ENCODE results near the gene ST3GAL3. TPM values are rescaled to one million over a fixed set of nuclear protein-coding genes. Genes with fewer than 3 reads are reported as not detected.
A peak's percentile ranks its signal among the peaks of the same experiment; 100 is the strongest.

ST3GAL3 gene
- polyA plus RNA-seq, 2 donors, result 3.6 to 4.5 TPM

DNA sequence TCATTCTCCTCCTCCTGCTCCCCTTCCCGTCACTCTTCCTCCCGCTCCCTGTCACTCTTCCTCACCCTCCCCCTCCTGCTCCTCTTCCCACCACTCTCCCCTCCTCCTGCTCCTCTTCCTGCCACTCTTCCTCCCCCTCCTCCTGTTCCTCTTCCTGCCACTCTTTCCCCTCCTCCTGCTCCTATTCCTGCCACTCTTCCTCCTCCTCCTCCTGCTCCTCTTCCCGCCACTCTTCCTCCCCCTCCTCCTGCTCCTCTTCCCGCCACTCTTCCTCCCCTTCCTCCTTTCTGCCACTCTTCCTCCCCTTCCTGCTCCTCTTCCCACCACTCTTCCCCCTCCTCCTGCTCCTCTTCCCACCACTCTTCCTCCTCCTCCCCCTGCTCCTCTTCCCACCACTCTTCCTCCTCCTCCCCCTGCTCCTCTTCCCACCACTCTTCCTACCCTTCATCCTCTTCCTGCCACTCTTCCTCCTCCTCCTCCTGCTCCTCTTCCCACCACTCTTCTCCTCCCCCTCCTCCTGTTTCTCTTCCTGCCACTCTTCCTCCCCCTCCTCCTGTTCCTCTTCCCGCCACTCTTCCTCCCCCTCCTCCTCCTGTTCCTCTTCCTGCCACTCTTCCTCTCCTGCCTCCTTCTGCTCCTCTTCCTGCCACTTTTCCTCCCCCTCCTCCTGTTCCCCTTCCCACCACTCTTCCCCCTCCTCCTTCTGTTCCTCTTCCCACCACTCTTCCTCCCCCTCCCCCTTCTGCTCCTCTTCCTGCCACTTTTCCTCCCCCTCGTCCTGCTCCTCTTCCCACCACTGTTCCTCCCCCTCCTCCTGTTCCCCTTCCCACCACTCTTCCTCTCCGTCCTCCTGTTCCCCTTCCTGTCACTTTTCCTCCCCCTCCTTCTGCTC, 197.6 kb downstream of the ST3GAL3 start:
- 57 to 60% methylated on average over 7 of the region's 7 CpGs for WGBS, 2 donors
- peaks cover 0 to 2% of the 10 kb centered on the region in 2 donors for H3K9me3 ChIP-seq (ENCODE audit: control insufficient read depth in 2 of 2, insufficient read depth in 1 of 2, low read depth in 1 of 2, low read length in 1 of 2)
- no peak overlapping the region for H3K27ac ChIP-seq (ENCODE audit: low read depth in 2 of 2, low read length in 1 of 2)
- no peak overlapping the region for H3K4me3 ChIP-seq (ENCODE audit: low read depth in 1 of 2, low read length in 2 of 2)
- no peaks in the 10 kb centered on the region for H3K27me3 ChIP-seq (ENCODE audit: control insufficient read depth in 1 of 2, insufficient read depth in 2 of 2, low read length in 2 of 2)
- H3K4me1 ChIP-seq (ENCODE audit: control insufficient read depth in 2 of 2, insufficient read depth in 2 of 2, low read length in 1 of 2), result peaks cover 3 to 12% of the 10 kb centered on the region in 2 donors
- no peaks in the 10 kb centered on the region for H3K36me3 ChIP-seq (ENCODE audit: control insufficient read depth in 2 of 2, insufficient read depth in 2 of 2, low read length in 1 of 2)

DNA sequence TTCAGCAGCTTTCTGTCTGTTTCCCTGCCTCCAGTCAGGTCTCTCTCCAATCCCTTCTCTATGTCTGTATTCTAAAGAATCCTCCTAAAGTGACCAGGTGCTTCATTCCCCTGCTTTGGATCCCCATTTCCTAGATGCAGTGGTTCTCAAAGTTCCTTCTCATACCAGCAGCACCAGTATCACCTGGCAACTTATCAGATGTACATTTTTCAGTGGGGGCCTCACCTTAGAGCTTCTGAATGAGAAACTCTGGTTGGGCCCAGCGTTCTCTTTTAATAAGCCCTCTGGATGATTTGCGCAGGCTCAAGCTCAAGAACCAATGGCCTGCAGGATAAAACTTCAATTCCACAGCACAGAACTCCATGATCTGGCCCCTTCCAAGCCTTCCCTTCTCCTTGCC, 200.9 kb downstream of the ST3GAL3 start:
- Histone ChIP-seq H3K9me3 (ENCODE audit: control insufficient read depth in 2 of 2, insufficient read depth in 1 of 2, low read depth in 1 of 2, low read length in 1 of 2) (peaks cover 0 to 2% of the 10 kb centered on the region in 2 donors), H3K27me3 (ENCODE audit: control insufficient read depth in 1 of 2, insufficient read depth in 2 of 2, low read length in 2 of 2) (no peaks in the 10 kb centered on the region), H3K4me3 (ENCODE audit: low read depth in 1 of 2, low read length in 2 of 2) (no peak overlapping the region), H3K4me1 (ENCODE audit: control insufficient read depth in 2 of 2, insufficient read depth in 2 of 2, low read length in 1 of 2) (peaks cover 0 to 4% of the 10 kb centered on the region in 2 donors), H3K36me3 (ENCODE audit: control insufficient read depth in 2 of 2, insufficient read depth in 2 of 2, low read length in 1 of 2) (no peaks in the 10 kb centered on the region), H3K27ac (ENCODE audit: low read depth in 2 of 2, low read length in 1 of 2) (no peak overlapping the region)
- WGBS, 2 donors, result 96 to 98% methylated on average over 2 of the region's 2 CpGs

GRCh38 chr1:43908858-43909257, 201.5 kb downstream of the ST3GAL3 start:
- Histone ChIP-seq H3K4me3 (ENCODE audit: low read depth in 1 of 2, low read length in 2 of 2) (no peak overlapping the region), H3K4me1 (ENCODE audit: control insufficient read depth in 2 of 2, insufficient read depth in 2 of 2, low read length in 1 of 2) (peaks cover 0 to 4% of the 10 kb centered on the region in 2 donors), H3K9me3 (ENCODE audit: control insufficient read depth in 2 of 2, insufficient read depth in 1 of 2, low read depth in 1 of 2, low read length in 1 of 2) (peaks cover 0 to 2% of the 10 kb centered on the region in 2 donors), H3K36me3 (ENCODE audit: control insufficient read depth in 2 of 2, insufficient read depth in 2 of 2, low read length in 1 of 2) (no peaks in the 10 kb centered on the region), H3K27ac (ENCODE audit: low read depth in 2 of 2, low read length in 1 of 2) (no peak overlapping the region), H3K27me3 (ENCODE audit: control insufficient read depth in 1 of 2, insufficient read depth in 2 of 2, low read length in 2 of 2) (no peaks in the 10 kb centered on the region)
- WGBS, 2 donors, result 86 to 93% methylated on average over 5 of the region's 5 CpGs

GRCh38 chr1:43910343-43910742, 203.0 kb downstream of the ST3GAL3 start:
- WGBS, 2 donors, result 95 to 100% methylated on average over 1 of the region's 1 CpG
- Histone ChIP-seq H3K4me1 (ENCODE audit: control insufficient read depth in 2 of 2, insufficient read depth in 2 of 2, low read length in 1 of 2) (peaks cover 4 to 8% of the 10 kb centered on the region in 2 donors), H3K27ac (ENCODE audit: low read depth in 2 of 2, low read length in 1 of 2) (no peak overlapping the region), H3K27me3 (ENCODE audit: control insufficient read depth in 1 of 2, insufficient read depth in 2 of 2, low read length in 2 of 2) (no peaks in the 10 kb centered on the region), H3K36me3 (ENCODE audit: control insufficient read depth in 2 of 2, insufficient read depth in 2 of 2, low read length in 1 of 2) (no peaks in the 10 kb centered on the region), H3K4me3 (ENCODE audit: low read depth in 1 of 2, low read length in 2 of 2) (no peak overlapping the region), H3K9me3 (ENCODE audit: control insufficient read depth in 2 of 2, insufficient read depth in 1 of 2, low read depth in 1 of 2, low read length in 1 of 2) (peaks cover 0 to 2% of the 10 kb centered on the region in 2 donors)

DNA sequence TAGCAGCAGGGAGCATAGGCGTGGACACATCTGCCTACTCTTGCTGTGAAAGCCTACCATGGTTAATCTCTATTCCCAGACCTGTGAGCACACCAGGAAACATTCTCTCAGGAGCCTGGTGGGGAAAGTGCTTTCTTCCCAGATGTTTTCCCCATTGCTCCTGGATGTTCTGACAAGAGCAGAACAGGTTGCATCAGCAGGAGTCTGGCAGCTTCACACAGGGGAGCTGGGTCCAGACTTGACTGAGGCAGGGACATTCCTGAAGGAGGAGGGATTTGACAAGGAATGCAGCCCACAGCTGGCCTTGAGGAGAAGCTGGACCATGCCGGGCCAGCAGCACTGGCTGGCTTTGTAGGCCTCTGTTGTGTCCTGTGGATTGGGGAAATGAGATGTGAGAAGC, 205.3 kb downstream of the ST3GAL3 start:
- H3K4me1 ChIP-seq (ENCODE audit: control insufficient read depth in 2 of 2, insufficient read depth in 2 of 2, low read length in 1 of 2), result peaks cover 4 to 10% of the 10 kb centered on the region in 2 donors
- H3K4me3 ChIP-seq (ENCODE audit: low read depth in 1 of 2, low read length in 2 of 2), result no peak overlapping the region
- no peaks in the 10 kb centered on the region for H3K27me3 ChIP-seq (ENCODE audit: control insufficient read depth in 1 of 2, insufficient read depth in 2 of 2, low read length in 2 of 2)
- 40 to 61% methylated on average over 2 of the region's 2 CpGs for WGBS, 2 donors
- H3K27ac ChIP-seq (ENCODE audit: low read depth in 2 of 2, low read length in 1 of 2), result peak overlapping the region; percentile 55 to 66
- no peaks in the 10 kb centered on the region for H3K36me3 ChIP-seq (ENCODE audit: control insufficient read depth in 2 of 2, insufficient read depth in 2 of 2, low read length in 1 of 2)
- H3K9me3 ChIP-seq (ENCODE audit: control insufficient read depth in 2 of 2, insufficient read depth in 1 of 2, low read depth in 1 of 2, low read length in 1 of 2), result no peaks in the 10 kb centered on the region

GRCh38 chr1:43913051-43913501, 205.7 kb downstream of the ST3GAL3 start:
- Histone ChIP-seq H3K4me1 (ENCODE audit: control insufficient read depth in 2 of 2, insufficient read depth in 2 of 2, low read length in 1 of 2) (peaks cover 4 to 10% of the 10 kb centered on the region in 2 donors), H3K36me3 (ENCODE audit: control insufficient read depth in 2 of 2, insufficient read depth in 2 of 2, low read length in 1 of 2) (no peaks in the 10 kb centered on the region), H3K27ac (ENCODE audit: low read depth in 2 of 2, low read length in 1 of 2) (peak overlapping the region; percentile 55 to 66), H3K27me3 (ENCODE audit: control insufficient read depth in 1 of 2, insufficient read depth in 2 of 2, low read length in 2 of 2) (no peaks in the 10 kb centered on the region), H3K9me3 (ENCODE audit: control insufficient read depth in 2 of 2, insufficient read depth in 1 of 2, low read depth in 1 of 2, low read length in 1 of 2) (no peaks in the 10 kb centered on the region), H3K4me3 (ENCODE audit: low read depth in 1 of 2, low read length in 2 of 2) (no peak overlapping the region)
- 31 to 62% methylated on average over 7 of the region's 7 CpGs for WGBS, 2 donors

DNA sequence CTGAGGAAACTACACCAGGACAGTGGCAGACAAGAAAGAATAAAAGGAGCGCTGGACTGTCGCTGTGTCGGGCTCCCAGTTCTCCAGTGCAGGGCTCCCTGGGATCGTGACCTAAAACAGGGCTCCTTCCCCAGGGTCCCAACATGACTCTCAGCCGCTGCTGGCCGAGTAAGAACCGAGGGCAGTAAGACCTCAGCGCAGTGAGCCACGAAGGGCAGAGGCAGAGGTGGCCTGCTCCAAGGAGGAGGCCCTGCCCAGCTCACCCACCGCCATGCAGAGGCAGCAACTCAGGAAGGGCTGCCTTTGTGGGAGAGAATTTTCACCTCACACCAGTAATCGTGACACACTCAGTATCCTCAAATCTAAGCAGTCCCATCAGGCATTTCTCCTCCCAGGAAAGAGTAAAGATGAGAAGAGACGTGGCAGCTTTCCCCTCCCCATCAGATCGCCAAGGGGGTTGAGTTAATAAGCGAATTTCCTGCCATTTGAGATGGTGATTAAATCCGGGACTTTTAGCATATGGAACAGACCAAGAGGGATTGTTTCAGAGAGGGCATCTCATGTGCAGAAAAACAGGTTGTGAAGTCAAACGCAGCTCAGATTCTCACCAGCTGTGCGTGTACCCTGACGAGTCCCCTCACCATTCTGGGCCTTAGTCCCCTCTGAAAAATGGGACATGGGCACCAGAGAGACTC, 206.5 kb downstream of the ST3GAL3 start:
- H3K27ac ChIP-seq (ENCODE audit: low read depth in 2 of 2, low read length in 1 of 2), result peak overlapping the region; percentile 6 to 69
- no peaks in the 10 kb centered on the region for H3K9me3 ChIP-seq (ENCODE audit: control insufficient read depth in 2 of 2, insufficient read depth in 1 of 2, low read depth in 1 of 2, low read length in 1 of 2)
- H3K4me1 ChIP-seq (ENCODE audit: control insufficient read depth in 2 of 2, insufficient read depth in 2 of 2, low read length in 1 of 2), result peaks cover 4 to 10% of the 10 kb centered on the region in 2 donors
- no peaks in the 10 kb centered on the region for H3K27me3 ChIP-seq (ENCODE audit: control insufficient read depth in 1 of 2, insufficient read depth in 2 of 2, low read length in 2 of 2)
- no peaks in the 10 kb centered on the region for H3K36me3 ChIP-seq (ENCODE audit: control insufficient read depth in 2 of 2, insufficient read depth in 2 of 2, low read length in 1 of 2)
- WGBS, 2 donors, result 78 to 82% methylated on average over 18 of the region's 18 CpGs
- no peak overlapping the region for H3K4me3 ChIP-seq (ENCODE audit: low read depth in 1 of 2, low read length in 2 of 2)

DNA sequence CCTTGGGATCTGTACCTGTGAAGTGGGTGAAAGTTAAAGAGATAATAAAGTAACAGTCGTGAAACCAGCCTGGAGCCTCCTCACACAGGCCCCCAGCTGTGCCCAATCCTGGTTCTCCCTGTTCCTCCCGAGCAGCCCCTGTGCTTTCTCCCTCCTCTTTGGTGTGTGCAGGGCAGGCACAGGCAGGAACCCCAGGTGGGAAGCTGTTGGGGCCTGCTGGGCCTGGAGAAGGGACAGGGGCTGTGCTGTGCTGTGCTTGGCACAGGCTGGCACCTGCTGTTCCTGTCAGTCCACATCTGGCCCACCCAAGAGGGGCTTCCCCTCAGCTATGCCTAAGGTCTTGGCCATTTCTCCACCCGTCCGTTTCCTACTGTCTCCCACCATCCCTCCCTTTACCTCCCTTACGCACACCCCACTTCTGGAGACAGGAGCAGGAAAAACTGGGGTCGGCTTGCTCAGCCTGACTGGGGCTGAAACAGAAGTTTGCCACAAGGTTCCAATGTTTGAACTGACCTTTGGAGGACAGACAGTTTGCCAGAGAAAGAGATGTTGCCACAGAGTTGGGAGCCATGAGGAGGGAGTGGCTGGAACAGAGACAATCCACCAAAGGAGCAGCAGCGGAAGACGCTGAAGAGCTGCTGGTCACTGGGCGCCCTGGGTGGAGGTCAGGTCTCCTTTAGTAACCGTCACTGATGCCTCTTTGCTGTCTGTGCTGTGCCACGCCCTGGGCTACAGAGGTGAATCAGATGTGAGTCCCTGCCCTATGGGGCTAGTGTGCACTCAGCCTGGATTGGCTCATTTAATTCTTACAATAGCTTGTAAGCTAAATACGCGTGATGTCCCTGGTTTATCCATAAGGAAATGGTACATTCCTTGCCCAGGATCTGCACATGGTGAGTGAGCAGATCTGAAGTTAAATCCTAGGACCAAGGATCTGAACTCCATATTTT, 207.5 kb downstream of the ST3GAL3 start:
- Histone ChIP-seq H3K27ac (ENCODE audit: low read depth in 2 of 2, low read length in 1 of 2) (peak overlapping the region in 1 of 2 donors; percentile 49), H3K4me3 (ENCODE audit: low read depth in 1 of 2, low read length in 2 of 2) (no peak overlapping the region), H3K27me3 (ENCODE audit: control insufficient read depth in 1 of 2, insufficient read depth in 2 of 2, low read length in 2 of 2) (no peaks in the 10 kb centered on the region), H3K9me3 (ENCODE audit: control insufficient read depth in 2 of 2, insufficient read depth in 1 of 2, low read depth in 1 of 2, low read length in 1 of 2) (no peaks in the 10 kb centered on the region), H3K4me1 (ENCODE audit: control insufficient read depth in 2 of 2, insufficient read depth in 2 of 2, low read length in 1 of 2) (peaks cover 4 to 10% of the 10 kb centered on the region in 2 donors), H3K36me3 (ENCODE audit: control insufficient read depth in 2 of 2, insufficient read depth in 2 of 2, low read length in 1 of 2) (no peaks in the 10 kb centered on the region)
- WGBS, 2 donors, result 69 to 78% methylated on average over 13 of the region's 13 CpGs

DNA sequence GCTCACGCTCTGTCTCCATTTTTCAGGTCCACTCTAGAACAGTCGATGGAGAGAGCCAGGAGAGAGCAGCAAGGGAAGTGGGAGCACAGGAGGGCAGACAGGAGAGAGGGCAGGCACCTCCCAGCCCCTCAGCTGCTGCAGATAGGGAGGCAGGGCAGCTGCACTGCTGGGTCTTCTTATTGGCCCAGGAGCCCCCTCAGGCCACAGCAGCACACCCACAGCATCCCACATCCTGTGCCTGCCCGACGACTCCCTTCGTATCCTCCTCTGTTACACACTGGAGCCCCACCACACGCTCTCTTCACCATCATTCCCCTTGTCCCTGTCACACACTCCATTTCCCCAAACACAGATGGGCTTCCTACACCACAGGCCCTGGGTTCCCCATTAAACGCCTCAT, 212.6 kb downstream of the ST3GAL3 start:
- 88 to 97% methylated on average over 7 of the region's 7 CpGs for WGBS, 2 donors
- Histone ChIP-seq H3K27me3 (ENCODE audit: control insufficient read depth in 1 of 2, insufficient read depth in 2 of 2, low read length in 2 of 2) (no peaks in the 10 kb centered on the region), H3K4me1 (ENCODE audit: control insufficient read depth in 2 of 2, insufficient read depth in 2 of 2, low read length in 1 of 2) (peaks cover 2 to 6% of the 10 kb centered on the region in 2 donors), H3K9me3 (ENCODE audit: control insufficient read depth in 2 of 2, insufficient read depth in 1 of 2, low read depth in 1 of 2, low read length in 1 of 2) (no peaks in the 10 kb centered on the region), H3K4me3 (ENCODE audit: low read depth in 1 of 2, low read length in 2 of 2) (no peak overlapping the region), H3K36me3 (ENCODE audit: control insufficient read depth in 2 of 2, insufficient read depth in 2 of 2, low read length in 1 of 2) (no peaks in the 10 kb centered on the region), H3K27ac (ENCODE audit: low read depth in 2 of 2, low read length in 1 of 2) (no peak overlapping the region)
